HG03442 (cell line): Measurements from ENCODE around the gene HRK.

ENCODE experiments used
- ATAC-seq: cut with Tn5 transposase; IDR thresholded peaks from one replicate; pipeline ENCODE4 v1.9.1; 2021; ENCODE audit warnings: mild to moderate bottlenecking, moderate library complexity; ENCODE audit not compliant: unreplicated experiment

HRK gene

DNA sequence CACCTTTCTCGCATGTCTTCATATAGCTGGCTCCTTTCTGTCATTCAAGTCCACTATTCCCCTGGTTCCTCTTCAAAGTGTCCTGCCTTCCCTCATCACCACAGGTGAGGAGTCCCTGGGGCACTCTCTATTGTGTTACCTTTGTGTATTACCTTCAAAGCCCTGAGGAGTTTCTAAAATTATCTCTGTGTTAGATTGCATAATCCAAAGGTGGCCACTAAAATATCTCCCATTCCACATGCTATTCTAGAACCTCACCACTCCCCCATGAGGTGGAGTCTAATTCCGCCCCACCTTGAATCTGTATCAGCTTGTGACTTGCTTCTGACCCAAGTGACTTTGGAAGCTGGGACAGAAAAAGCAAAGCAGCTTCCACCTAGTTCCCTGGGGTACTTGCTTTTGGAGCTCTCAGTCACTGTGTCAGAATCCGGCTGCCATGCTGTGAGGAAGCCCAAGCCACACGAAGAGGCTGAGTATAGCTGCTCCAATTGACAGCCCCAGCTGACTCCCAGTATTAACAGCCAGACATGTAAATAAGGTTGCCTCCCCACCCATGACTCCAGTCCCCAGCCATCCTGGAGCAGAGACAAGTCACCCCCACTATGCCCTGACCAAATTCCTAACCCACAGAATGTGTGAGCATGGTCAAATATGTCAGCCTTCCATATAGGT lies 6.8 kb downstream of the HRK start:
- ATAC-seq, result no peak

DNA sequence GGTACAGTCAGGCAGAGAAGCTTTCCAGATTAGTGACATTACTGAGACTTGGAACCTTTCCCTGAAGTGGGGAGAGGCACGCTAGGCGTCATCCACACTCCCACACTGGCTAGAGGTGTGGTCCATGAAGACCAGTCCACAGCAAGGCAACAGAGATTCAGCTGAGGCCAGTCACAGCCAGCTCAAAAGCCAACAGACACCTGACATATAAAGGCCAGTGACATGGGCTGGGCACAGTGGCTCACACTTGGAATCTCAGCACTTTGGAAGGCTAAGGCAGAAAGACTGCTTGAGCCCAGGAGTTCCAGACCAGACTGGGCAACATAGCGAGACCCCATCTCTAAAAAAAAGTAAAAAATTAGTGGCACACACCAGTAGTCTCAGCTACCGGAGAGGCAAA lies 10.9 kb downstream of the HRK start:
- no peak for ATAC-seq

DNA sequence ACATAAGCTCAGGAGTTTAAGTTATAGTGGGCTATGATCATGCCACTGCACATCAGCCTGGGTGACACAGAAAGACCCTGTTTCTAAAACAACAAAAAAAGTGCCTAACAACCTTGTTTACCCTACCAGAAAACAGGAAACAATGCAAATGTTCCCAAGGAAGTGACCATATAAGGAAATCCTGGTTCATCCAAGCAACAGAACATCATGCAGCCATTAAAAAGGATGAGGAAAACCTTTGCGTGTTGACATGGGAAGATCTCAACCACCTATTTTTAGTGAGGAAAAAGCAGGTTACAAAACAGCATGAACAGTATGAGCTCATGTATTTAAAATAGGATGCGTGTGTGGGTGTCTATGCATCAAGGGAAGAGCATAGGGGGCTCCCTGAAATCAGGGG lies 13.7 kb downstream of the HRK start:
- no peak for ATAC-seq

DNA sequence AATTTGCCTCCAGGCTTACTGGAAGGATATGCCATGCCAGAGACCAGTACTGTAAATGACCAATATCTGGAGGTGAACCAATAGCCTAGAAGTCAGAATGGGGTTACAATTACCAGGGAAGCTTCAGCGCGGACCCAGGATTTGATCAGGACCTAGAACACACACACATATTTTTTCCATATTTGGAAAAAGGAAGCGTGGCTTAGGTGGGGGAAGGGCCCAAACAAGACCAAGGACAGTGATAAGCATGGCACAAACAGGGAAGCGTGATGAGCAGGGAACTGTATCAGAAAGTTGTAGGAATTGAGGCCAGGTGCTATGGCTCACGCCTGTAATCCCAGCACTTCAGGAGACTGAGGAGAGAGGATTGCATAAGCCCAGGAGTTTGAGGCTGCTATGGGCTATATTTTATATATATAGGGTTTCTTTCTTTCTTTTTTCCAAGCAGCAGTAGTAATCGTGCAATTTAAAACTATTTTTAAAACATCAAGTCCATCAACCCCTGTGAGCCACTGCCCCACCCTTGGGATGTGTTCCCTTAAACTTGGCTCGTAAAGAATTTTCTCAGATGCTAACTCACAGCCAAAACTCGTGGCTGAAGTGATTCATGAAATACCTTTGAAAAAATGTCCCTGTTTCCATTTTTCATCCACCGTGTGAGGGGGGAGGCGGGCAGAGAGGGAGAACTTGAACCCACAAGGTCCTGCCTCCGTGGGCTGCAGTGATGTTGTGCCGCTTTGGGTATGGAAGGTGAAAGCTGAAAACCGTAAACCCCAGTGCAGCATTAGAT lies 16.7 kb downstream of the HRK start:
- ATAC-seq, result no peak

DNA sequence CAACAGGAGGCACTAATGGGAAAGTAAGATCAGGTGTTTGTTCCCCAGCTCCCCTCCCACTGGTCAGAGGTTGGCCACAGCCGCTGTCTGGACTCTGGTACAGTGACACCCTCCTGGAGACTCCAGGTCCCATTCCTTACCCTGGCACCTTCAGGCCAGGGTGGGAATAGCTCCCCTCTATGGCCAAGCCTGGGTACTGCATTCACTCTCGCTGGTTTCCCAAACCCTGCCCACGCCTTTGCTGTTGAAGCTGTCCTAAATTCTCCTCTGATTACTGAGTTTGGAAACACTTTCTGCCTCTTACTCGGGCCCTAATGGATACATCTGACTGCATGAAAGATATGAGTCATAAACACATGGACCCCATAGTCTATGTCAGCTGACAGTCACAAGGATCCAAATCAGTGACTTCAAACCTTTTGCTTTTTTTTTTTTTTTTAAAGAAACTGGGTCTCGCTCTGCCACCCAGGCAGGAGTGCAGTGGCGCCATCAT lies 17.9 kb downstream of the HRK start:
- no peak for ATAC-seq

DNA sequence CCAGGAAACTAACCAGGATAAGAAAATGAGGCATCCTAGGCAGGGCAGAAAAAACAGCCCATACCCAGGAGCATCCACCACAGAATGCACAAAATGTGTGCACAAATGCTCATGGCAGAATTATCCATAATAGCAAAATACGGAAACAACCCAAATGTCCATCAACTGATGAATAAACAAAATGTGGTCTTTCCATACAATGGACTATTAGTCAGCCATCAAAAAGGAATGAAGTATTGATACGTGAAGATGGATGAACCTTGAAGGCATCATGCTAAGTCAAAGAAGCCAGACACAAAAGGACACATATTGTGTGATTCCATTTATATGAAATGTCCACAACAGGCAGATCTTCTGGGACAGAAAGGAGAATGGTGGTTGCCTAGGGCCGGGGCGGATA lies 19.1 kb downstream of the HRK start:
- no peak for ATAC-seq

DNA sequence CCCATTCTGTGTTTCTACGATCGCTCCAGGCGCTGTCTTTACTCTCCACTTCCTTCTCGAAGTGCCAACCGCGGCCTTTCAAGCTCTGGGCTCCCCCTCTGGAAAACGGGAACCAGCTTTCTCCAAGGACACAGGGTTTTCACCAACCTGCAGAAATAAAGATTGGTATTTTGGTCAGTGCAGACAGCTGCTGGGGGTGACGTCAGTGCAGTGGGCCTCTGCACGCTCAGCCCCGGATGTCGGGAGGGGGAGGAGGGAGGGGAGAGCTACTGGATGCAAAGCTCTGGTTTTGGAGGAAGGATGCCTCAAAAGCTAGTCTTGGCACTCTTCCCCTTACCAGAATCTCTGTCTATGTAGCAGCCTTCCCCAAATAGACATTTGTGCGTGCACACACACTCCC lies 19.9 kb downstream of the HRK start:
- peak; percentile 82 for ATAC-seq

DNA sequence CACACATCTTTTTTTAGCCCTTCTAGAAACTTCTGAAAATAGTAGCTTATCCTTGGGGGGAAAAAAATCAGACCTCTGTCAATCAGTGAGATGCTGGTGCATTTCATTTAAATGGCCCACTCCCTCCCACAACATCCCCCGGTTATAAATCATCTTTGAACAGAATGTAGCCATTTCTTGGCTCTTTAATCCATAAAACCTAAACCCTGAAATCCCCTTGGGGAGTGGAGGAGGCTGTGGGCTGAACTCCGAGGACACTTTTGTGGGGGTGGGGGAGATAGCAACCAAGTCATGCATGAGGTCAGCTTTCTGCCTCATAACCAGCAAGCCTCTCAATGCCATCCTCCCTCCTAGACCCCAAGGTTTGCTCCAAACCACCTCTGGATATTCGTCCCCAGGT lies 21.0 kb downstream of the HRK start:
- no peak for ATAC-seq

DNA sequence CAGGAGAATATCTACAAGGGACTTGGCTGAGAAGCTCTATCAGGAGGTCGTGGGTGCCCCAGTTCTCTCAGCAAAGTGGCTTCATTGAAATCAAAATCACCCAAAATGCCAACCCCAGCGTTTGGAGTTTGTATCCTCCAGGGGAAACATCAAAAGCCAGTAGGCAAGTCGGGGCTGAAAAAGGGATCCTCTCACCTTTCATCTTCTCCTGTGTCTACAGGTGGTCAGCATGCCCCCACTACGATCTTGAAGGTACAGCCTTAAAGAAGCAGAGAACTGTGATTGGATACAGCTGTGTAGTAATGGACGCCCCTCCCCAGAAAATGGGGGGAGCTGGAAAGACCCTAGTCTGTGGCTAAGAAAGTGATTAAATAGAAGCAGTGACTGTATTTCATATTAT lies 22.2 kb downstream of the HRK start:
- no peak for ATAC-seq

DNA sequence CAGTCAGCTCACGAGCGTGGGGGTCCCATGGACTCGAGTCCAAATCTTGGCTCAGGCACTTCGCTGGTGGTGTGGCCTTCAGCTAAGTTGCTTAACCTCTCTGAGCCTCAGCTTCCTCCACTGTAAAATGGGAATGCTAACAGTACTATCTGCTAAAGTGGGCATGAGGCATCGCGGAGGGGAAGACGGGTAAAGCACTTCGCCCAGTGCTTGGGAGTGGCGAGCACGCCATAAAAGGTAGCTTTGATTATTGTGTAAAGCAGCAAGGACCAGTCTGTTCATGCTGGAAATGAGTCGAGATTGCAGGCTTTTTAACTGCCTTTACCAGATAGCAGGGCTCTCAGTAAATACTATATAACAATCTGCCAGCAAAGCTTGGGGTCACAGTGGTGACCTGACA lies 24.5 kb downstream of the HRK start:
- ATAC-seq, result no peak

DNA sequence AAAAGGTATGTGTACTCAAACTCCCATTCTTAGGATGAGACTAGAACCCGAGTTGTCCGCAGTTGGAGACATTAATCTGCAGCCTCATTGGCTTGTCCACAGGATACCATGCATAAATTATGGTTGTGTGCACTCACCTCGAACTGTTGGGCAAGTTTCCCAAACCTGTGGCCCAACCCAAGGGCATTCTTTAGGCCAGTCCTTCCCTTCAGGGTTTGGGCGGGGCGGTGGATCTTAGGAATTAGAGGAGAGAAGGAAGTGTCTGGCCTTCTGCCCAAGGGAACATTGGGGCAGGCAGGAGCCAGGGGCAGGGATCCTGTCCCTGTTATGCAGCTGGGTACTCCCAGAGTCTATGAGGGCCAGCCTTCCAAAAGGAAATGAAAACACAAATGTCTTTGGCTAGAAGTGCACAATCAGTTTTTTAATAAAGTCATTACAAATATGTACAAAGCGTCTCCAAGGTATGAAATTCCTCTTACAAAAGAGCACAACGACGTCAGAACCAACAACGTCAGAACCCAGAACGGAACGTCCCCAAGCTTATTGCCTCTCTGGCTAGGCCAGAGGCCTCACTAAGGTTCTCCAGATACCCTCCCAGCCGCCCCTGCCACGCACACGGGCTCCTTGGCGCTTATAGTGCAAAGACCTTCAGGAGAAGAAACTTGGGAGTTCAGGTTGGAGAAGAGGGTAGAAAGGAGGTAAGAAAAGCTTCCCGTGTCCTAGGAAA lies 25.3 kb downstream of the HRK start:
- no peak for ATAC-seq

DNA sequence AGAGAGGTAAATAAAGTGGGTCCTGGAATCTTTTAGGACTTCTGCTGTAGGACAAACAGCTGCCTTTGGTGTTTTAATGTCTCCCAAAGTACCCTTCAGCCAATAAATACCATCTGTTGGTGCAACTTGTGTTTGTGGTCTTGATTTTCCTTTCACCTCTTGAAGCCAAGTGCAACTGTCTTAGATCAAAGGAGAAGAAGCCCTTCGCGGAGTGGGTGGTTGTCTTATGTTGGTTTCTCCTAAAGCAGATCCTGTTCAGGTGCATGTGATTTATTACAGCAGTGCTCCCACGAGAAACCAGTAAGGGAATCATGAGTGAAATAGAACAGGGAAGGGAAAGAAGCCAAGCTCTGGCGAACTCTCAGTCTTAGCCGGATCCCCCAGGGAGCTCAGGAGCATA lies 27.7 kb downstream of the HRK start:
- ATAC-seq, result no peak

DNA sequence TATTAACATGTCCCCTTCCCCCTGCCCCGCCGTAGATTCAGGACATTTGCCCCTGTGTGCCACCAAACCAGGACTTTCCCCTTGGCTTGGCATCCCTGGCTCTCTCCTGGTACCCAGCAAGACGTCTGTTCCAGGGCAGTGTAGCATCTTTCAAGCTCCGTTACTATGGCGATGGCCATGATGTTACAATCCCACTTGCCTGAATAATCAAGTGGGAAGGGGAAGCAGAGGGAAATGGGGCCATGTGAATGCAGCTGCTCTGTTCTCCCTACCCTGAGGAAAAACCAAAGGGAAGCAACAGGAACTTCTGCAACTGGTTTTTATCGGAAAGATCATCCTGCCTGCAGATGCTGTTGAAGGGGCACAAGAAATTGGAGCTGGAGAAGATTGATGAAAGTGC lies 28.9 kb downstream of the HRK start:
- ATAC-seq, result no peak

DNA sequence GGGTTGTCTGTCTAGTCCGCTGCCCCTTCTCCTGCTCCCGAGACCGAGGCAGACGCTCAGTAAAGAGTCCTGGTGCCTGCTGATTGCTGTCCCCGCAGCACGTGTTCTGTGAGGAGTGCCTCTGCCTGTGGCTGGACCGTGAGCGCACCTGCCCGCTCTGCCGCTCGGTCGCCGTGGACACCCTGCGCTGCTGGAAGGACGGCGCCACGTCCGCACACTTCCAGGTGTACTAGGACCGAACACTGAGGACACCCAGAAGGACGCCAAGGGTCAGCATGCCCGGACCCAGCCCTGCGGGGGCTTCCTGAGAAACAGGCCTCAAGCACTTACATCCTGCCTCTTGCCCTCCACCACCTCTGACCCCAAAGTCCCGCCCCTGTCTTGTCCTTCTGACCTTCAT lies 32.0 kb downstream of the HRK start:
- no peak for ATAC-seq

DNA sequence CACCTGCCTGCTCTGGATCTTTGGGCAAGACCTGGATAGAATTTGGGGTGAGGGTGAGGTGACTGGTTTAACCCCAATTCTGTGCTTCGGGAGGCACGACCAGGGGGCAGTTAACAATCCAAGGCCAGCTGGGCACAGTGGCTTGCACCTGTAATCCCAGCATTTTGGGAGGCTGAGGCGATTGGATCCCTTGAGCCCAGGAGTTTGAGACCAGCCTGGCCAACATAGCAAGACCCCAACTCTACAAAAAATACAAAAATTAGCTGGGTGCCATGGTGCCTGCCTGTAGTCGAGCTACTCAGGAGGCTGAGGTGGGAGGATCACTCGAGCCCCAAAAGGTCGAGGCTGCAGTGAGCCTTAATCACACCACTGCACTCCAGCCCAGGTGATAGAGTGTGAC lies 38.2 kb downstream of the HRK start:
- no peak for ATAC-seq

DNA sequence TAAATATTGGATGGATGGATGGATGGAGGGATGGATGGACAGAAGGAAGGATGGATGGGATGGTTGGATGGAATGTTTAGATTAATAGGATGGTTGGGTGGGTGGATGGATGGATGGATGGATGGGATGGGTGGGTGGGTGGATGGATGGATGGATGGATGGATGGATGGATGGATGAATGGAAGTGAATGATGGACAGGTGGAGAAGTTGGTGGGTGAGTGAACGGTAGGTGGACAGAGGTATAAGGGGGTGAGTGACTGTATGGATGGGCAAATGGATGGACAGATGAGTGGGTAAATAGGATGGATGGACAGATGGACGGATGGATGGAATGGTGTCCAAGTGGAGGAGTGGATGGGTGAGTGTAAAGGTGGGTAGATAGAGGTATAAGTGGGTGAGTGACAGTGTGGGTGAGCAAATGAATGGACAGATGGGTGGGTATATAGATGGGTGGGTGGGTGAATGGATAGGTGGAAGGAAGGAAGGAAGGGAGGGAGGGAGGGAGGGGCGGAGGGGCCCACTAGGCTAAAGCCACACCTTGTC lies 41.9 kb downstream of the HRK start:
- ATAC-seq, result no peak

DNA sequence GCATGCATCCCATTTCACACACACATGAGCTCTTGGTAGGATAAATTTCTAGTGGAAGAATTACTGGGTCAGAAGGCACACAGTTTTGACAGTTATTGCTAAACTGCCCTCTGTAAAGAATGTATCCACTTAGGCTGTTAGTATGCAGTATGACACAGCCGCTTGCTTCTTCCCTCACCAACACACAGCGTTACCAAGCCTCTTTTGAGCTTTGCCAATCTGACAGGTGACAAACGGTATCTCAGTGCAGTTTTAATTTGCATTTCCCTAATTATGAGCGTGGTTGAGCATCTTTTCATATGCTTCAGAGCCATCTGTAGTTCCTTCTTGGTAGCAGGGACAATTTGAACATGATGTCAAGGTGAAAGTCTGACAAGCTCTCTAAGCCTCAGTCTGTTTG lies 42.9 kb downstream of the HRK start:
- ATAC-seq, result no peak

DNA sequence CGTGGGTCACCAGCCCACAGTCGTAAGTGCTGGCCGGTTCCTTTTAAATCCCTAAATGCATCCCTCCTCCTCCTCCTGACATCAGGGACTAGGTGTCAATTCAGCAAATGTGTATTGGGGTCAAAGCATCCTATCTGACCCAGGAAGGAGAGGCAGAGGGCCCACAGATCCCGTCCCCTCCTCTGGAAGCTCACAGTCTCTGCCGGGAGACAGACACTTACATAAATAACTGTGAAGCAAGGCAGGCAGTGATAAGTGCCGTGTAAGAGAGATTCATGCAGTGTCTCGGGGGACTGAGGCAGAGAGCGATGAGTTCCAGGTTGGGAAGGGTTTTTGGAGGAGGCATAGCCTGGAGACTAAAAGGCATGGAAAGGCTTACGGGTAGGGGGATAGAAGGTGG lies 44.1 kb downstream of the HRK start:
- no peak for ATAC-seq

DNA sequence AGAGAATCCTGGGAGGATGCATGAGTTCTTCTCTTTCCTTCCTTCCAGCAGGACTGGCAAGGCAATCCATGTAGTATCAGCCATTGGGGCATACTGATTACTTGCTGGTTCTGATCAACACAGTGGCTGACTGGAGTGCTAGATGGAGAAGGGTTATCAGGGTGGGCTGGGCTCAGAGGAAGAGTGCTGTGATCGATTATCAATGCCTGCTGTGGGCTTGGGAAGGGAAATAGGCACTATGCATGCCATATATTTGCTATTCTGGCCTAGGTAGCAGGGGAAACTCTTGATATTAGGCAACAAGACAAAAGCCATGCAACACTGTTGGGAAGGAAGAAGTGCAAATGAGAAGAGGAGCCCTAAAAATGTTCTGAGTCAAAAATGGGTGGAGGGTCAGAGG lies 45.8 kb downstream of the HRK start:
- no peak for ATAC-seq

DNA sequence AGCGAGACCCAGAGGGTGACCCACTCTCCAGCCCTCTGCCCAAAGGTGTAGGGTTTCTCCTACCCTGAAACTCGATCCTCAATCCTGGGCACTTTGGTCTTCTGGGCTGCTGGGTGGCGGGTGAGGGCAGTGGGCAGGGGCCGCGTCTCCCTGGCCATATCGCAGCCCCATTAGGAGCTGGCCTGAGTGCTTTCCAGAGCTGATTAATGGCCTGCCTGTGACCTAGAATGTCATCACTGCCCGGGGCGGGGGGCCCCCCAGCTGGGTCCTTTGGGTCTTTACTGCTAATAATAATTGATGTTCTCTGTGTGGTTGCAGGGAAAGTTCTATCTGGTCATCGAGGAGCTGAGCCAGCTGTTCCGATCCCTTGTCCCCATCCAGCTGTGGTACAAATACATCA lies 47.8 kb downstream of the HRK start:
- ATAC-seq, result no peak

DNA sequence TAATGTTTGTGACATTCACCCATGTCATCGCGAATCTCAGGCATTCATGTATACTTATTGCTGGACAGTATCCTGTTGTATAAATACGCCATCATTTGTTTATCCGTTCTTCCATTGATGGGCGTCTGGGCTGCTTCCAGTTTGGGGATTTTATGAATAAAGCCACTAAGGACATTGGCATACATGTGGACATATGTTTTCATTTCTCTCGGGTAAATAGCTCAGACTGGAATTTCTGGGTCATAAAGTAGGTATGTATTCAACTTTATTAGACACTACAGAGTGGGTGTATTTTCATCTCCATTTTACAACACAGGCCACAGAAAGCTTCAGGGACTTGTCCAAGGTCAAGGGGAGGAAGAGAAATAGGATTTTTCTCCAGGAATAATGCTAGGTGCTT lies 48.9 kb downstream of the HRK start:
- ATAC-seq, result no peak

DNA sequence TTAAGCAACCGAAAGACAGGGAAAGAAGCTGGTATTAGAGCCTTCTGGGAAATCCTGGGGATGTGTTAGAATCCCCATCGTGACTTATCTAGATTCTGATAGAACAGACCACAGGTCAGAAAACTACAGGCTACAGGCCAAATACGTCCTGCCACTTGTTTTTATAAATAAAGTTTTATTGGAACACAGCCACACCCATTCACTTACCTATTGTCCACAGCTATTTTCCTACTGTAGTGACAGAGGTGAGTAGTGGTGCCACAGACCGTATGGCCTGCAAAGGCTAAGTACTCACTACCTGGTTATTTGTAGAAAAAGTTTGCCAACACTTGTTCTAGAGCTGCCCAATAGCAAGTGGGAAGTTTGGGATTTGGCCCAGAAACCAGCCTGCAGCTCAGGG lies 53.8 kb downstream of the HRK start:
- no peak for ATAC-seq
